ENCODE data around the gene TSKU.
"Not testable (repeated sequence)": the region's sequence is repeated elsewhere in the genome, so short reads cannot be mapped to it uniquely, and the experiment has no call there.

TSKU gene

DNA sequence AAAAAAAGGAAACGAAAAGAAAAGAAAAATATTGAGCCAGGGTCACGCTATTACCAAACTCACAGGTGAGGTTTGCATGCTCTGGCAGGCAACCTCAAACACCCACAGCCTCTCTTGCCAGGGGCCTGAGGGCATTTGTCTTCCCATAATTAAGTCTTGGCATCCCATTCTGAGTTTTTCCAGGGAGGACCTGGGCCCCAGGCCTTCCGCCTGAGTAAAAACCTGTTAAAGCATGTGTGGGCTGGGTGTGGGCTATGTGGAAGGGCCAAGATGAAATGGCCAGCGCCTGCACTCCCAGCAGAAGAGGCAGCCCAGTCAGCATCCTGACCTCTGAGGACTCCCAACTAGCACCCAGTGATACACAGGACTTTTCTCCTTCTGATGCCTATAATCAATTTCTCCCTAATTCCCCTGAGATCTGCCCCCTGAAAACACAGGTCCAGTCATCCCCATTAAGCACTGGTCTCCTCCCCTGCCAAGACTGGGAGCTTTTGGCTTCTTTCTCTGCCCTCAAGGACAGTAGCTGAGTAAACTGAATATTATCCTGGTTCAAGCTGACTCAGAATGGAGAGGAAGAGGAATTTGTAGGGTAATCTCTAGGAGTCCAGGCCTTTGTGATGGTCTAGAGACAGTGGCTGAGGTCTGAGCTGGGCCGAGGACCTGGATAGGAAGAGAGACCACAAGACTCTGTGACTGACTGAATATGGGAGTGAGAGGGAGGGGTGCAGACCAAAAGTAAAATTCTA lies 42.0 kb downstream of the TSKU start:
- no peak for DNase-seq (ENCODE audit: low read depth)

DNA sequence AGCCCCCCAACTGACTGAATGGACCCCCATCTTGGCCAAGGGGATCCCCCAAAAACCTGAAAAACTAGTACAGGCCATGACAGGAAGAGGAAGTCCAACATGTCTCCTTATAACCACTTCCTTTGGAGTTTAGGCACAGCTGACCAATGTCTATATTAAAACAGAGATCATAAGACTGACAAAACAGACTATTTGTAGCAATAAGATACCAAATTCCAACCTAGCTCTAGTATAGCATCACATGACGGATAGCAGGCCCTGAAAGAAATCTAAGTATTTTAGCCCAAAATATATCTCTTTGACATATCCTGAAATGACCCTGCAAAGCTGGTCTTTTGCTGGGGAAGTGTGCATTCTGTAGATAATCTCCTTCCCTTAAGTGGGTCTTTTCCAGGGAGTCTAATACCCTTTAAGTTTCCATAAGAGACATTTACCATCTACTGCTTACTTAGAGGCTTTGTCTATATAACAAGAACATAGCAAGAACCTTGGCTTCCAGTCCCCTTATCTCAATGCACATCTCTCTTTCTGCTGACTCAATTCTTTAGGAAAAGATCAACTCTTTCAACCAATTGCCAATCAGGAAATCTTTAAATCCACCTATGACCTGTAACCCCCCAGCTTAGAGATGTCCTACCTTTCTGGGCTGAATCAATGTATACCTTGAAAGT lies 42.7 kb downstream of the TSKU start:
- DNase-seq (ENCODE audit: low read depth) = no peak

DNA sequence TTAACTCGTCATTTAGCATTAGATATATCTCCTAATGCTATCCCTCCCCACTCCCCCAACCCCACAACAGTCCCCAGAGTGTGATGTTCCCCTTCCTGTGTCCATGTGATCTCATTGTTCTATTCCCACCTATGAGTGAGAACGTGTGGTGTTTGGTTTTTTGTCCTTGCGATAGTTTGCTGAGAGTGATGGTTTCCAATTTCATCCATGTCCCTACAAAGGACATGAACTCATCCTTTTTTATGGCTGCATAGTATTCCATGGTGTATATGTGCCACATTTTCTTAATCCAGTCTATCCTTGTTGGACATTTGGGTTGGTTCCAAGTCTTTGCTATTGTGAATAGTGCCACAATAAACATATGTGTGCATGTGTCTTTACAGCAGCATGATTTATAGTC lies 43.4 kb downstream of the TSKU start:
- not testable (repeated sequence) for DNase-seq (ENCODE audit: low read depth)

DNA sequence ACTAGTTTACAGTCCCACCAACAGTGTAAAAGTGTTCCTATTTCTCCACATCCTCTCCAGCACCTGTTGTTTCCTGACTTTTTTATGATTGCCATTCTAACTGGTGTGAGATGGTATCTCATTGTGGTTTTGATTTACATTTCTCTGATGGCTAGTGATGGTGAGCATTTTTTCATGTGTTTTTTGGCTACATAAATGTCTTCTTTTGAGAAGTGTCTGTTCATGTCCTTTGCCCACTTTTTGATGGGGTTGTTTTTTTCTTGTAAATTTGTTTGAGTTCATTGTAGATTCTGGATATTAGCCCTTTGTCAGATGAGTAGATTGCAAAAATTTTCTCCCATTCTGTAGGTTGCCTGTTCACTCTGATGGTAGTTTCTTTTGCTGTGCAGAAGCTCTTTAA lies 43.8 kb downstream of the TSKU start:
- DNase-seq (ENCODE audit: low read depth) = not testable (repeated sequence)

DNA sequence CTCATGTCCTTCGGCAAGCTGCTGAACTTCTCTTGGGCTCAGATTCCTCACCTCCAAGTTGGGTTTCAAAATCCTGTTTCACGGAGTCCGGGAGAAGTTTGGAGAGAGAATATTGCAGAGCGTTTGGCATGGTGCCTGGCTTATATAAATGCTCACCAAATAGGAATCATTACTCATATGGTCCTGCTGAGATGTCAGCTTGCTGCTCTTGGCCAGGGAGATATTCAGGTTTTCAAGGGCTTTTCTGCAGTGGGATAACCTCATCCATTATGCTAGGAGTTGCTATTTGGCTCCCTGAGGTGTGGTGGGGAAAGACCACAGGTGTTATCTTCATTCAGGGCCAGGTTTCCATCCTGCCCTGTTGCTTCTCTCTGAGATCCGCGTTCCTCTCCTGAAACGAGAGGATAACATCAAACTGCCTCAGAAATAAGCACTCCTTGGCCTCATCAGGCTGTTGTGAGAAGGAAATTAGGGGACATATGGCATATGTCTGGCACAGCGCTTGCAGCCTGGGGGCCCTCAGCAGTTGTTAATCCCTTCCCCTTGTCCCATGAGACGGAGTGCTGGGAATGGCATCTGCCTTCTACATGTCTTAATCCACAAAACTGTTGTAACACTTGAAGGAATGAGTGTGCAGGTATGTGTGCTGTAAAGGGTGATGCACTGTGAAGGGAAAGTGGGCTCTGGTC lies 47.6 kb downstream of the TSKU start:
- peak; percentile 56 for DNase-seq (ENCODE audit: low read depth)

DNA sequence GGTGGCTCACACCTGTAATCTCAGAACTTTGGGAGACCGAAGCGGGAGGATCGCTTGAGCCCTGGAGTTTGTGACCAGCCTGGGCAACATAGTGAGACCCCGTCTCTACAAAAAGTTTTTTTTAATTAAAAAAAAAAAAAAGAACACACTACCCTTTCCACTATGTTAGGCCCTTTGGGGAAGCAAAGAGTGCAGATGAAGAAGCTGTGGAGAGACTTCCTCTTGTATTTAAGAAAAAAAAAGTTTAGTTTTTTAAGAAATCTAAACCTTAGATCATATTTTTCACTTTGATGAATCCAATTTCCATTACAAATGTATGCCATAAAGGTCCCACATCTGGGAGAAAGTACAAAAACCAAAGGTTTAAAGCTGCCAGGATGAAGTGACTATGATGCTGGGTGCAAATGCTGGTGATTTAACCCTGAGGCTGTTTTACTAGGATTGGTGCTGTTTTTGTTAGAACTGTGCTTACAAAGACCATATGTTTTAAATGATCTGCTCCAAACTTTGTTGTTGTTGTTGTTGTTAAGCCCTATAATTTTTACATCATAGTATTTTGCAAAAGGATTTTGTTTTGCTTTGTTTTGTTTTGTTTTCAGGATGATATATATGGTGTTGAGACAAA lies 48.6 kb downstream of the TSKU start:
- no peak for DNase-seq (ENCODE audit: low read depth)

DNA sequence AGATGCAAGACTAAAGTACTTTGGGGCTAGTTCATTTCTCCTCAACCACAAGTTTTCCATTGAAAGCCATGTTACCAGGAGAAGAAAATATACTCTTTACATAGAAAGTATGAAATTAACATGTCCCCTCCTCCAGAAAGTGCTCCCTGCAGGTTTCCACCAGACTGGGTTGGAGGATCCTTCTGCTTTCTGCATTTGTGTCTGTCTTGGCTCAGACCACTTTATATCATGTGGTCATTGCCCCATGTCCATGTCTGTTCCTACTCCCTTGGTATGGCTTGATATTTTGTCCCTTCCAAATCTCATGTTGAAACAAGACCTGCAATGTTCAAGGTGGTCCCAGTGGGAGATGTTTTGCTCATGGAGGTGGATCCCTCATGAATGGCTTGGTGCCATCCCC lies 49.2 kb downstream of the TSKU start:
- no peak for DNase-seq (ENCODE audit: low read depth)

DNA sequence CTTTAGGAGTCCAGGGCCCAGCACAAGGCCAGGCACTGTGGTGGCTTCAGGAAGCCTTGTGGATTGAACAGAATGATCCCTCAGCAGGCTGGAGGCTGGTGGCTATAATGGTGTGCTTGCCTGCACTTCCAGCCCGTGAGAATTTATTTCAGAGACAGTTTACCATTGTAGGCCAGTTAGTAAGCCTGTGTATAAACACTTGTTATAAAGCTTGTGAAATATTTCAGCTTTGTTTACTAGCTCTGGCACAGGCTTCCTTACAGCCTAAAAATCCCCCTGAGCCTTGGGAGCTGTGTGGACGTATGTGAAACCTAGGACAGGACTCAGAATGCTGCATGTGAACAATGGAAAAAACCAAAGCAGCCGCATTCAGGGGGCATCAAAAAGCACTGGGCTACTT lies 51.0 kb downstream of the TSKU start:
- DNase-seq (ENCODE audit: low read depth) = no peak

DNA sequence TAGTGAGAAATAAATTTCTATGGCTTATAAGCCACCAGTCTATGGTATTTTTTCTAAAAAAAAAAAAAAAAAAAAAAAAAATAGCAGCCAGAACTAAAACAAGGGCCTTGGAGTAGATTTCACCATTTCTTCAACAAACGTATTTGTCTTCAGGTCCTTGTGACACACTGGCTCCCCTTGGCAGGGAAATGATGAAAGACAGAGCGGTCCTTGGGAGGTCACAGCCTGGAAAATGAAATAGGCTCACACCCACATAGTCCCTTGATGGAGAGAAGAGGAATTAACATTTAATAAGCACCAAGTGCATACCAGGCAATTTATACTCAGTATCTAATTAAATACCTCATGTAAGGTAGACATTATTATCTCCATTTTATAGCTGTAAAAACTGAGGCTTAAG lies 51.9 kb downstream of the TSKU start:
- no peak for DNase-seq (ENCODE audit: low read depth)

DNA sequence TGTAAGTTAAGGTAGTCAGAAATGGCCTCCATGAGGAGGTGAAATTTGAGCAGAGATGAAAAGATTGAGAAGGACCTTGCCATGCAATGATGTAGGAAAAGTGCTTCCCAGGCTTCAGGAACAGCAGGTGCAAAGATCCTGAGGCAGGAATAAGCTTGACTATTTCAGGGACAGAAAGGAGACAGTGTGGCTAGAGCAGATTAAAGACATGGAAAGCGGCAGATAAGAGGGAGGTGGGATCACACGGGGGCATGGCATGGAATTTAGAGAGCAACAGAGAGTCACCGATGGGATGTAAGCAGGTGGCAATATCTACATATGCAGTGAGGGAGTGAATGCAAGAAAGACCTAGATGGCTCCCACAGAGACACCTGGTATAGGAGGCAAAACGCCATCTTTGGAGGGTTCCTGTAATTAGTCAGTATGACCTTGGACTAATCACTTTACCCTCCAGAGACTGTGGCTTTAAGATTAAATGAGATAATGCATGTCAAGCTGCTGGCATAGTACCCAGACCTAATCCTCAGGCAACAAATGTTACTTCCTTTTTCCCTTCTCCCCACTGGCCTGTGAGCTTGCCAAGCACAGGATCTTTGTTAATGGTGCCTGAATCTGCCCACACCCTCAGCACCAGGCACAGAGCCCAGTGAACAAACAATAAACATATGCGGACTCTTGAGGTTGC lies 52.9 kb downstream of the TSKU start:
- no peak for DNase-seq (ENCODE audit: low read depth)

DNA sequence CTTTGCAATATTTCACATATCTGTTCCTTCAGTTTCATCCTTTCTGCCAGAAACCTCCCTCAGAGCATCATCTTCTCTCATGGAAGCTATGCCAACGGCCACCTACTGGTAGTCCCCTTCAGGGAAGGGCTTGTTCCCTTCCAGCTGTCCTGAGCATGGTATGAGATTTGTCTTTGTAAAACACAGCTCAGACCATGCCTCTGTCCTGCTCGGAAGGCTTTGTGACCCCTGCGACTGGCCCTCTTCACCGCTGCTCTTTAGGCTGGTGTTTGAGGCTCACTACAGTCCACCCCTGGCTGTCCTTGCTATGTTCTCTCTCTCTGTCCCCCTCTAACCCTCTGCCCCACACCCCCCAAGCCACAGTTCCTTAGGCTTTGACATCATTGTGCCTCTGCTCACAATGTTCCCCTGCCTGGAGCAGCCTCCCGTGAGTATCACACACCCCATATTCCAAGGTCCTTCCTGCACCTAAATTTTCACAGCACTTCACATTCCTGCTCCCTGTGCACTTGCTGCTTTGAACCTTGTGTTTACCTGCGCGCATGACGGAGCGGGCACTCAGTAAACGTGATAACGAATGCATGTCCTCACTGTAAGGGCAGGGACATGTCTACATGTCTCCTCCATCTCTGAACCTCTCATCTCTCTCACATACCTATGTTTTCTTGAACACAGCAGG lies 53.6 kb downstream of the TSKU start:
- no peak for DNase-seq (ENCODE audit: low read depth)

DNA sequence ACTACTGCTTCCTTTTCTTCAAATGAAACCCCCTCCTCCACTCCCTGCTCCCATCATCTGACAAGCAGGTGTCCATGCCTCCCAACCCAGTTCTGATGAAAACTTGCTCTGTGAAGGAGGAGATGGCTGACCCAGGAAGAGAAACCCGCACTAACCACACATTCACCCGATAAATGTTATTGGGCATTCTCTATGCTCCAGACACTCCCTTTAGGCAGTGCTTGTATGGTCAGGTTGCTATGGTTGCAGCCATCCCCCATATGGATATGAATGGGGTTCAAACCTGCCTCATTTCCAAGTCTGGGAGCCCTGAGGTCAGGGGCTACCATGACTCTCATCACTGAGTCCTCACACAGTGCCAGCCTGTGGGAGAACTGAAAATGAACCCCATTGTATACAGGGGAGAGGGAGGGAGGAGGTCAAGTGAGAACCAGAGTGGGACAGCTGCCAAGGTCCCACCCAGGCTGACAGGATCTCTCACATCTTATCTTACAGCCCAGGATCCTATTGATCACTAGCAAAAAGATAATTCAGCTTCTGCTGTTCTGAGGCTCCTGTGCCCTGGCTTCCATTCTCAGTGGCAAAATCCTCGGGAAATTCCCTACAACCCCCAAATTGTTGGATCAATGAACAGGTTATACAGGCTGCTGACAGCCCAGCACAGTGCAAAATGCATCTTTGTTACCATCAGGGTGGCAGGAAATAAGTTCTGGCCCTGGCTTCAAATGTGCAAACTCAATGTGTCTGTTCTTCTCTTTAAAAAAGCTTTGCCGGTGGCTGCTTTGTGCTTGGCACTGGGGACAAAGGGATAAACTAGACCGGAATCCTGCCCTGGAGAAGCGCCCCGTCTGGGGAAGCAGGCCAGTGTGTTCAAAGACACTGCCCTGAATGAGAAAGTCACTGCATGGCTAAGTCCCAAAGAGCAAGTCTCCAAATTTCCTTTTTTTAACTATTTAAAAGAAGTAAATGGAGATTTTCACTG lies 54.8 kb downstream of the TSKU start:
- DNase-seq (ENCODE audit: low read depth) = no peak

DNA sequence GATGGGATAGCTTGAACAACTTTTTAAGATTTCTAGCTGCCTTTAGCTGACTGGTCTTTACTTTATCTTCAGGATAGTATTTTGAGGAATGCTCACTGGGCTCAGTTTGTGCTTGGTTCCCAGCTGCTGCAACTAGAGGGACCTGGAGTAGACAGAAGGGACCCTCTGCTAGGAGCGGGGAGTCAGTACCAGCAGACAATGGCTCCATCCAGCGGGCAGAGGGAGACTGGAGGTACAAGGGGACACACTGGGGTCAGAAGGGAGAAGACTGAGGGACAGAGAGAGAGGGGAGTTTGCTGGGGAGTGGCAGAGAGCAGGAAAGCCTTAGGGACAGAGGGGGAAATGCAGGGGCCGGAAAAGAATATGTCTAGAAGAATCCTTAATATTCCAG lies 55.5 kb downstream of the TSKU start:
- no peak for DNase-seq (ENCODE audit: low read depth)

DNA sequence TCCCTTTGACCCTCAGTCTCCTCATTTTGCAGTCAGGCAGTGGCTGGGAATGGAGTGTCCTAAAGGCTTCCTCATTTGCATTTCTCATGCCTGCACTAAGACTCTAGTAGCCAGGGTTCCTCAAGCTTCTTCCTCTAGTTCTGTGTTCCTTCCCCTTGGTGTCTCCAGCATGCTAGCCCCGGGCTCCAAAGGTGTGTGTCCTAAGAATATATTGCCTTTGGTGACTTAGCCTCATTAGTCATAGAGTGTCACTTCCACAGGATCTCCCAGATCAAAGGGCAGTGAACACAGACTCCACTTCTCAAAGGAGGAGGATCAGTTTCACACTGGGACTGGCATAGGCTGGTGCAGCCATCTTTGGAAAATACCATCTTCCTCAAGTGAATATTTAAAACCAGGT lies 56.2 kb downstream of the TSKU start:
- DNase-seq (ENCODE audit: low read depth) = no peak

DNA sequence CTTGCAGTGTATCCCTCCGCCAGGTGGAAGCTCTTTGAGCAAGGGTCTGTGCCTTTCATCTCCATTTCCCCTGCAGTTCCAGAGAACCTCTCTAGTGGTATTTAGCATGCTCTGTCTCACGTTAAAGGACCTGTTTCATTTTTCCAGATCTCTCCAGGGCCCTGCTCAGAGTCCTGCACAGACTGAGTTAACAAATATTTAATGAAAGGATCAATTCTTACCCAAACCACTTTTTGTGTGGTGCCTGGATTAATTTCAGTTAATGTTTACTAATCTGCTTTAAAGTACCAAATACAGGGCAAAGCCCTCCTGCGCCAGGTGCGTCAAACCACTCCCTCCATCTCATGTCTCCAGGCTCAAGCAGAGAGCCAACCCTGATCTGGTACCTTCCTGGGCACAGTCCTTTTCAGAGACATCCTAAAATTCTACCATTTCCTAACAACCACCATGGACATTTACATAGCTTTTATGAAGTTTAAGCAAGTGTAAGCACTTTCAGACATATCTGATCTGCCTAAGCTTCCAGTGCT lies 58.8 kb downstream of the TSKU start:
- no peak for DNase-seq (ENCODE audit: low read depth)

DNA sequence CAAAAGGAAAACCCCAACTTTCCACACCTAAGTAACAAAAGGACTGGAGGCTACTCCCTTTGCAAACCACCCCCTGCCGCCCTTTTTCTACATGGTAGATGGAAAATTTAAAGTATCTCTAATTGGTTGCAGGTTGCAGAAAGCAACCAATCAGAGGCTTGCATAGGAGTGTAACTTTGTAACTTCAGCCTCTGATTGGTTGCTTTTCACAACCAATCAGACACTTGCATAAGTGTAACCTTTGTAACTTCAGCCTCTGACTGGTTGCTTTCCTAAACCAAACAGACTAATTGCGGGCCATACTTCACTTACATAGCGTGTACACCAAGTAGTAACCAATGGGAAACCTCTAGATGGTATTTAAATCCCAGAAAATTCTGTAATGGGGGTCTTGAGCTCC lies 60.8 kb downstream of the TSKU start:
- DNase-seq (ENCODE audit: low read depth) = no peak

DNA sequence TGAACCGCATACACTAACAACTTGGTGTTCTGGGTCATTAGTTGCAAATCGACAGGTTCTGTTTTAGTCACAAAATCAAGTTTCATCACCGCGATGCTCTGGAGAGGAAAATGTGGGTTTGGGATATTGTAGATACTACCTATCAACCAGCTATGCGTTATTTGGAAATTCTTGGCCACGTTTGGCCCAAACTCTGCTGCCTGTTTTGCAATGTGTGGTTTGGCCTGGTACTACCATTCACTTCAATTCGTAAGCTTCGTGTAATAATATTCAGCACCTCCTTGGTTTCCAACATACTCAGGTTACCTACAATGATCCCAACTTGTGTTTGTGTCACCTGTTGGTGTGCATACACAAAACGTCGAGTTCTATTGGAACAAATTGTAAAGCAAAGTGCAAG lies 61.4 kb downstream of the TSKU start:
- DNase-seq (ENCODE audit: low read depth) = no peak

DNA sequence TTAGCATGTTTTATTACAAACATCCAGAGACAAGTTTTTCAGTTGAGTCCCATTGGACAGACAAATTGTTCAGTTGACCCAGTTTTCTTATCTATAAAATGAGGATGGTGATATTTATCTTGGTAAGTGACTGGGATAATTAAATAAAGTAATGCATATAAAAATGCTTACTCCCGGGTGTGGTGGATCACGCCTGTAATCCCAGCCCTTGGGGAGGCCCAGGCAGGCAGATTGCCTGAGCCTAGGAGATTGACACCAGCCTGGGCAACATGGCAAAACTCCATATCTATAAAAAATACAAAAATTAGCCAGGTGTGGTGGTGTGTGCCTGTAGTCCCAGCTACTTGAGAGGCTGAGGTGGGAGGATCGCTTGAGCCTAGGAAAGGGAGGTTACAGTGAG lies 61.9 kb downstream of the TSKU start:
- no peak for DNase-seq (ENCODE audit: low read depth)

DNA sequence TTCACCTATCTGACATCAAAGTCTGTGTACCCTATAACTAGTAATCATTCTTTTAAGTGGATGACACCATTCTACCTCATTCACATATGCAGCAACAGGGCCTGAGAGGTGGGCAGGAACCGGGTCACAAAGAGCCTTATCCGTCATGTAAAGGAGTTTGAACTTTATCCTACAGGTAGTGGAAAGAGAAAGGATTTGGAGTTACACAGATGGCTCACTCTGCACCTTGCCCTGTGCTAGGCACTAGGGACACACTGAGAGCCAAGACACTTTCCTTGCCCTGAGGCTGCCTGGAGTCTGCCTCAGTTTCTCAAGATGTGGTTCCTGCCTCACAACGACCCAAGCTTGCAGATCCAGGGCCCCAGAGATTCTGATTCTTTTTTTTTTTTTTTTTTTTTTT lies 63.3 kb downstream of the TSKU start:
- no peak for DNase-seq (ENCODE audit: low read depth)
